ENCODE data around the gene AKAP6. TPM values are rescaled to one million over a fixed set of nuclear protein-coding genes. Genes with fewer than 3 reads are reported as not detected.

Gene AKAP6
- total RNA-seq, 4 donors from 2014 or later, result 1.1 to 16.0 (median 6.0) TPM

DNA sequence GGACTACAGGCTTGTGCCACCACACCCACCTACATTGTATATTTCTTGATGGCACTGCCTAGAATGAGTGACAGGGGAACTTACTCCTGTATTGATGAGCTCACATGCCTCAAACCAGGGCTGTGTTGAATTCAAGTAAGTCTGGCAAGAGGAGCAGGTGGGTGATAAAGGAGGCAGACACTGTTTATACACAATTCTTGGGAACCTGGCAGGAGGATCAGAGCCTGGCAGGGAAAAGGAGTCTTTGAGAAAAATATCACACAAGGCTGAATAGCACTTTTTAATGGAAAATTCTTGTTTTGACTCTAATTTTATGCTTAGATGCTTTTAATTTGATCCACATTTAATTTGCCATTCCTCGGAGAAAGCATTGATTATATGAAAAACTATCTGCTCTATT is 316.5 kb downstream of the AKAP6 start:
- Histone ChIP-seq H3K27me3 (no peaks in the 10 kb centered on the region), H3K4me1 (peaks cover 0 to 11% (median 0%) of the 10 kb centered on the region in 3 donors), H3K9me3 (no peaks in the 10 kb centered on the region), H3K4me3 (no peak overlapping the region), H3K36me3 (no peaks in the 10 kb centered on the region), H3K27ac (no peak overlapping the region)
- intact Hi-C loops (cut with DNase I), result no loop called here
- WGBS, 2 donors, result 100% methylated on average over 1 of the region's 1 CpG
- DNase-seq, result no peak
- TF ChIP-seq, protein P1, sequence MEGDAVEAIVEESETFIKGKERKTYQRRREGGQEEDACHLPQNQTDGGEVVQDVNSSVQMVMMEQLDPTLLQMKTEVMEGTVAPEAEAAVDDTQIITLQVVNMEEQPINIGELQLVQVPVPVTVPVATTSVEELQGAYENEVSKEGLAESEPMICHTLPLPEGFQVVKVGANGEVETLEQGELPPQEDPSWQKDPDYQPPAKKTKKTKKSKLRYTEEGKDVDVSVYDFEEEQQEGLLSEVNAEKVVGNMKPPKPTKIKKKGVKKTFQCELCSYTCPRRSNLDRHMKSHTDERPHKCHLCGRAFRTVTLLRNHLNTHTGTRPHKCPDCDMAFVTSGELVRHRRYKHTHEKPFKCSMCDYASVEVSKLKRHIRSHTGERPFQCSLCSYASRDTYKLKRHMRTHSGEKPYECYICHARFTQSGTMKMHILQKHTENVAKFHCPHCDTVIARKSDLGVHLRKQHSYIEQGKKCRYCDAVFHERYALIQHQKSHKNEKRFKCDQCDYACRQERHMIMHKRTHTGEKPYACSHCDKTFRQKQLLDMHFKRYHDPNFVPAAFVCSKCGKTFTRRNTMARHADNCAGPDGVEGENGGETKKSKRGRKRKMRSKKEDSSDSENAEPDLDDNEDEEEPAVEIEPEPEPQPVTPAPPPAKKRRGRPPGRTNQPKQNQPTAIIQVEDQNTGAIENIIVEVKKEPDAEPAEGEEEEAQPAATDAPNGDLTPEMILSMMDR (IDR thresholded peaks at IDR 0.05), result no peak
- TF ChIP-seq POLR2A (IDR thresholded peaks at IDR 0.05), result no peak

DNA sequence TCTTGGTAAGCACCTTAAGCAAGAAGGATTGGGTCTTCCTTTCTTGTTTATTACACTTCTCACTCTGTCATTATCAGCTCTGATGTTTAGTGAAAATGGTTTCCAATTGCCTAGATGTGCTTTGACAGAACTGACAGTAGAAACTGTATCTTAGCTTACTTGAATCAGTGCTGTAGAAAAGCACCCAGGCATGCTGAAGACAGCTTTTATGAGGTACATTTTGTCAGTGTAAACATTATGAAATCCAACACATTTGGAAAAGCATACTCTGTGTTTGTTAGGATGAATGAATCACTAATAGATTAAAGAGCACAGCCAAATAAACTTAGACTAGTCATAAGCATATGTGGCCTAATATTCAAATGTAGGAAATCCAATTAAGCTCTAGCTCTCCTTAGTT is 319.3 kb downstream of the AKAP6 start:
- Histone ChIP-seq H3K4me3 (no peak overlapping the region), H3K4me1 (peaks cover 0 to 11% (median 0%) of the 10 kb centered on the region in 3 donors), H3K36me3 (no peaks in the 10 kb centered on the region), H3K9me3 (no peaks in the 10 kb centered on the region), H3K27me3 (no peaks in the 10 kb centered on the region), H3K27ac (no peak overlapping the region)
- intact Hi-C loops (cut with DNase I), result no loop called here
- TF ChIP-seq POLR2A (IDR thresholded peaks at IDR 0.05), result no peak
- TF ChIP-seq, protein P1 (IDR thresholded peaks at IDR 0.05), result no peak
- DNase-seq, result no peak

DNA sequence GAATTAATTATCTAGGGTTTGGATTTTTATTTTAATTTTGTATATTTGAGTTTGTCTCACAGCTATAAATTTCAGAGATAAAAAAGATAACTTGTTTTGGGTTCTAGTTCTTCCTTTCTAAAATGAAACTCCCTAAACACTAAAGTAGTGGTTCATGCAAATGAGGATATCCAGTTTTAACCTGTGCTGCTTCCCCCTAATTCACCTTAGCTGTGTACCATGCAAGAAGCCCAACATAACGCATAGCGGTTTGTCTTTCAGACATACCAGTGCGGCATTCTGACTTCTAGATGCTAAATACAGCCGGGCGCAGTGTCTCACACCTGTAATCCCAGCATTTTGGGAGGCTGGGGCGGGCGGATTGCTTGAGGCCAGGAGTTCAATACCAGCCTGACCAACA is 320.9 kb downstream of the AKAP6 start:
- no peak for DNase-seq
- WGBS, 2 donors, result 93 to 96% methylated on average over 7 of the region's 7 CpGs
- TF ChIP-seq POLR2A (IDR thresholded peaks at IDR 0.05), result no peak
- TF ChIP-seq, protein P1 (IDR thresholded peaks at IDR 0.05), result no peak
- no peak overlapping the region for H3K27ac ChIP-seq
- H3K4me1 ChIP-seq, result peaks cover 0 to 11% (median 0%) of the 10 kb centered on the region in 3 donors
- H3K4me3 ChIP-seq, result no peak overlapping the region
- no peaks in the 10 kb centered on the region for H3K27me3 ChIP-seq
- no peaks in the 10 kb centered on the region for H3K36me3 ChIP-seq
- intact Hi-C loops (cut with DNase I), result no loop called here
- H3K9me3 ChIP-seq, result no peaks in the 10 kb centered on the region

GRCh38 chr14:32650665-32651064 is 321.6 kb downstream of the AKAP6 start:
- Histone ChIP-seq H3K9me3 (no peaks in the 10 kb centered on the region), H3K27ac (no peak overlapping the region), H3K27me3 (no peaks in the 10 kb centered on the region), H3K36me3 (no peaks in the 10 kb centered on the region), H3K4me1 (peaks cover 0 to 11% (median 0%) of the 10 kb centered on the region in 3 donors), H3K4me3 (no peak overlapping the region)
- 88 to 93% methylated on average over 3 of the region's 3 CpGs for WGBS, 2 donors
- DNase-seq, result no peak
- intact Hi-C loops (cut with DNase I), result no loop called here
- no peak for TF ChIP-seq POLR2A (IDR thresholded peaks at IDR 0.05)
- TF ChIP-seq, protein P1 (IDR thresholded peaks at IDR 0.05), result no peak

- no peak overlapping the region for H3K27ac ChIP-seq
- H3K9me3 ChIP-seq, result no peaks in the 10 kb centered on the region
- H3K4me3 ChIP-seq, result no peak overlapping the region
- intact Hi-C loops (cut with DNase I), result no loop called here
- TF ChIP-seq, protein P1 (IDR thresholded peaks at IDR 0.05), result no peak
- TF ChIP-seq POLR2A (IDR thresholded peaks at IDR 0.05), result no peak
- WGBS, 2 donors, result 77 to 100% methylated on average over 1 of the region's 1 CpG
- H3K4me1 ChIP-seq, result no peaks in the 10 kb centered on the region
- no peaks in the 10 kb centered on the region for H3K27me3 ChIP-seq
- H3K36me3 ChIP-seq, result no peaks in the 10 kb centered on the region
- no peak for DNase-seq
Measured at GRCh38 chr14:32654106-32654505, 325.0 kb downstream of the AKAP6 start.
